DMS79 treated with DMSO at 0.1 percent for 48 hours (cell line): ENCODE data around the gene CDS2.

Source experiments
- DNase-seq: peaks from one replicate; lab custom pipeline; 2025; lab: John Stamatoyannopoulos, UW

The CDS2 gene

DNA sequence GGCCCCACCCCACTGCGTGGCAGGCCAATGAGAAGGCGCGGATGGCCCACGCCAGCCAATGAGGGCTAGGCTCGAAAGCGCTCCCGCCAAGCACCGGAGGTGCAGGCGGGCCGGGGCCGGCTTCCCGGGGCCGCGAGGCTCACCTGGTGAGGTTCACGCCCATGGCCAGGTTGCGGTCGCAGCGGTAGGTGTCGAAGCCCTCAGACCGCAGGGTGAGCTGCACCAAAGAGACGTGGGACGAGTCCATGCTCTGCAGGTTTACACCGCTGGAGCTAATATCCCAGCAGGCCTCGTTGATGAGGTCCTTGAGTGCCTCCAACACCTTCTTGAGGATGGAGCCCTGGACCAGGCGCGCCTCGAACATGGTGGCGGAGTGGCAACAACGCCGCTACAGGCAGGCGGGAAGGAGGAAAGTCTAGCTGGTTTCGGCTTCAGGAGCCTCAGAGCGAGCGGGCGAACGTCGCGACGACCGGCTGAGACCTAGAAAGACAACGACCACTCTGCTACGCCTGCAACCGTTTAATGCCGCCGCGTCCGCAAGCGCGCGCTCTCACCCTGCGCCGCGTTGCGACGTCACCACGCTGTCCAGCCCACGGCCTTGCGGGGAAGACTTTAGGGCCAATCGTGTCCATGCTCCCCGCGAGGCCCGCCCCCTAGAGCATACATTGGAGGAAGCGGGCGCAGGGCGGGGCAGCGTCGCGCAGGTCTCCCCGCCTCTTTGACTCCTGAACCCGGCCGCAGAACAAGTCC, 7.2 kb upstream of the CDS2 start, which contains the start of gene PCNA:
PCNA (minus strand) TSS at position 524 of the 750 bp plus-strand sequence; CDS start at position 364, 160 bp downstream.
- DNase-seq: peak; percentile 92

DNA sequence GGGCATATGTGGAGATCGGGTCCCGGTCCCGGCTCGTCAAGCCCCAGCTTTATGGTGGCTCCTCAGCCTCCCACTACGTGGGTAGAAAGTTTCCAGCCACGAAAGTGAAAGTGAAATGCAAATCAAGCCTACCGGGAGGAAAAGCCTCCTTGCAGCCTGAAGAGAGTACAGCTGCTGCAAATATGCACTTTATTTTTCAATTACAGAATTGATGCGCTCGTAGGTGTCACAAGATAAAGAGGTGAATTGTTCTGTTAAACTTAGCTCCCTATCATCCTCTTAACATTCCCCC, 6.7 kb upstream of the CDS2 start:
- no peak for DNase-seq

DNA sequence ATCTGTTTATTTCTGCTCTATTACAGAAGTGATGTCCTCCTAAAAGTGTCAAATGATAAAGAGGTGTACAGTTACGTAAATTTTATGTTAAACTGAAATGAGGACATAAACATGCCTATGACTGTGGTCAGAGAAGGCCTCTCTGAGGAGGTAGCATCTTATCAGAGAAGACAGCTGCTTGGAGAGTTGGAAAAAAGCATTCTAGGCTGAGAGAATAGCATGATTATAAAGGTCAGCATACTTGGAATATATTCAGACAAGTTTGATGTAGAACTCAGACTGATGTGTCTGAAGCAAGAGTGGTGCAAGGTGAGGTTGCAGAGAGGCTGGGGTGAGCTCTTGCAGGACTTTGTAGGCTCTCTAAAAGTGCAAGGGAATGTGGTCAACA, 3.9 kb upstream of the CDS2 start:
- no peak for DNase-seq

- peak; percentile 48 for DNase-seq
These were observed 523 bp downstream of the CDS2 start for GRCh38 chr20:5127204-5127858.

DNA sequence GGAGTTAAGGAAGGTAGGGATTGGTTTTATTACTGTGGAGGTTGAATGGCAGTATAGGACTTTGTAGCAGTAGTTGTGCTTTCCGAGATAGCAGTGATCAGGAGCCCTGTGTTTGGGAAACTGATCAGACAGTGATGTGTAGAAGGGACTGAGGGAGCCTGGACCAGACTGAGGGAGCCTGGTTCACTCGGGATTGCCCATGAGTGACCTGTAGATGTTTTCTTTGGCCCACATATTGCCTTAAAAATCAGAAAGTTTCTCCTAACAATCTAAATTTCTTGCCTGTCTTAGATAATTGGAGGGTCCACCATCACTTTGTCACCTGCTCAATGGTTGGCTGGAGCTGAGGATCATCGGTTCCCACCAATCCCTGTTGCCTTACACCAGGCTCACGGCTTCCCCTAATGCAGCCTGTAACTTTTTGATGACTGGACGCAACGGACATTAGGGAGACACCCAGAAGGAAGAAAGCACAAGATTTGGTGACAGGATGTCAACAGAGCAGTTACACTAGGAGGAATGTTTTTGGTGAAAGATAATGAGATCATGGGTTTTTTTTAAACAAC, 1.1 kb downstream of the CDS2 start:
- peak; percentile 14 for DNase-seq

- DNase-seq: no peak
These were observed 2.1 kb downstream of the CDS2 start for GRCh38 chr20:5128886-5129285.

- DNase-seq: no peak
These were observed 4.7 kb downstream of the CDS2 start for GRCh38 chr20:5131502-5131901.

DNA sequence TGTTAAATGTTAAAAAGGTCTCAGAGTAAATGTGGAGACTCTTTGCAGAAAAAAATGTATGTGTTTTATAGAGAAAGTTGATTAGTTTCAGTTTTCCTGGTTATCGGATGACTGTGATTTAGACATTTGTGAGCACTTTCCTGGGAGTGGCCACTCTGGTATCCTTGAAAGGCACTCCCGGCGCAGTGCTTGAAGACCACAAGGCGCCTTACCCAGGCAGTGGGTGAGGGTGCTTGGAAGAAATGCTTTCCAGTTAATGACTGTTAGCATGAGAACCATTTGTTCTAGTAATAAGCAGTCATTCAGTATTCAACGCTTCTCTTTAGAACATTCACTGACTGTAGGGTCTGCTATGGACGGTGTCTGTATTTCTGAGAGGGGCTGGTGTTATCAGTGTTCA, 7.2 kb downstream of the CDS2 start:
- peak; percentile 22 for DNase-seq

DNA sequence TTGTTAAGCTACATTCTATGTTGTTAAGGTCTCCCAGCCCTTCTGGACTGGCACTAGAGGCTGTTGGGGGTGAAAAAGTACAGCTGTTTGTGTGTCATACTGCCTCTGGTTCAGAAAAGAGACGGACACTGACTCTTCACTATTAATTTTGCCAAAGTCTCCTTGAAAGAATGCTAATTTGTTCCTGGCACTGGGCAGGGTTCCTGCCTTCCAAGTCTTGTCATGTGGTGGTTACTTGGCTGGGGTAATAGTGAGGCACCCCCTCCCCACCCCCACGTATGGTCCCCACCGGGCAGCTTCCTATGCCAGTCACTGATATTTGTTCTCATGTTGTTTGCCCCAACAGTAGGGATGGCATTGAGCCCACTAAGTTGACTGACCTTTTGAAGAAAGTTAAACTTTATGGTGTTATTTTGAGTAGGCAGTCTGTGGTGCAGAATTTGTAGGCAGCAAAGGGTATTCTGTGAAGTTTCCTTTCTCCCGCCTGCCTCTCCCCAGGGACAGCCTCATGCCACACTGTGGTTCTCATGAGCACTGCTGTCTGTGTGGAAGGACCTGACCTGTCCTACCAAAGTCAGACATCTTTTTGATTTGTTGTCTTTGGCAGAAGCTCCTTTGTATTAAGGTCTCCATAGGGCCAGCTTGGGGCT, 8.7 kb downstream of the CDS2 start:
- DNase-seq: no peak

GRCh38 chr20:5136096-5136495, 9.3 kb downstream of the CDS2 start:
- DNase-seq: no peak

DNA sequence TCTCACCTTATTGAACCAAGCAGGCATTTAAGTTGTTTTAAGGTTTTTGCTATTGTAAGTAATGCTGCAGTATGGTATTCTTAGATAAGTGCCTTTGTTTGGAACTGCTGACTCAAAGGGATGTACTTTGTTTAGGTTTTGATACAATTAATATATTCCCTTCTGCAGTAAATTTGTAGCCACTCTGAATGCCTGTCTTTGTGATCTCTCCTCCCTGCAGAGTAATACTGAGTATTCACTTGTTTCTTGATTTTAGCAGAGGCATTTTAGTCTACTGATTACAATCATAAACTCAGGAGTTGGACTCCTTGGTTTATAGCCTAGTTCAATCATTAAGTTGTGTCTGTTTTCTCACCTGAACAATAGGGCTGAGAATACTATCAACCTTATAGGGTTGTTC, 13.4 kb downstream of the CDS2 start:
- DNase-seq: no peak

GRCh38 chr20:5141615-5142014, 14.8 kb downstream of the CDS2 start:
- DNase-seq: no peak

- no peak for DNase-seq
These were observed 17.0 kb downstream of the CDS2 start for GRCh38 chr20:5143851-5144250.

- DNase-seq: no peak
These were observed 18.7 kb downstream of the CDS2 start for GRCh38 chr20:5145365-5146098.

DNA sequence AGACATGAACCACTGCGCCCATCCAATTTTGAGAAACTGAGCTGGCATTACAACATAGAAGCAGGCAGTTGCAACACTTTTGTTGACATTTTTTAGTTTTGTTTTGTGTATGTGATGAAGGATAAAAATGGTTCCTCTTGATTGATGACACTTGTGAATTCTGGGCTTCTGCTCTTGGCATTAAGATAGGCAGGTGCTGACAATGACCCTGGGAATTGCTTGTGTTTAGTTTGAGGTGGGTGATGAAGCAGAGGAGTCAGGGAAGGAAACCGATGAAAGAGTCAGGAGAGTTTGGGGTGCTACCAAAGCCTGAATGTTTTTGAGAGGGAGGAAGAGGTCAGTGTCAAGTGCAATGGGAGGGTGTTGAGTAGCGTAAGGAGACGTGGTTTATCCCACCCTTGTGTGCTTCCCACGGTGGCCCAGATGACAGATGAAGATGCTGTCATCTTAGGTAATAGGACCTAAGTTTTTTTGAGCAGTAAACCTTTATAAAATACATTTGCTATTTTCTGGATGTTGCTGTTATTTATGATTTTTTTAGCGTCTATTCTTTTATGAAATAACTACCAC, 19.4 kb downstream of the CDS2 start:
- no peak for DNase-seq

DNA sequence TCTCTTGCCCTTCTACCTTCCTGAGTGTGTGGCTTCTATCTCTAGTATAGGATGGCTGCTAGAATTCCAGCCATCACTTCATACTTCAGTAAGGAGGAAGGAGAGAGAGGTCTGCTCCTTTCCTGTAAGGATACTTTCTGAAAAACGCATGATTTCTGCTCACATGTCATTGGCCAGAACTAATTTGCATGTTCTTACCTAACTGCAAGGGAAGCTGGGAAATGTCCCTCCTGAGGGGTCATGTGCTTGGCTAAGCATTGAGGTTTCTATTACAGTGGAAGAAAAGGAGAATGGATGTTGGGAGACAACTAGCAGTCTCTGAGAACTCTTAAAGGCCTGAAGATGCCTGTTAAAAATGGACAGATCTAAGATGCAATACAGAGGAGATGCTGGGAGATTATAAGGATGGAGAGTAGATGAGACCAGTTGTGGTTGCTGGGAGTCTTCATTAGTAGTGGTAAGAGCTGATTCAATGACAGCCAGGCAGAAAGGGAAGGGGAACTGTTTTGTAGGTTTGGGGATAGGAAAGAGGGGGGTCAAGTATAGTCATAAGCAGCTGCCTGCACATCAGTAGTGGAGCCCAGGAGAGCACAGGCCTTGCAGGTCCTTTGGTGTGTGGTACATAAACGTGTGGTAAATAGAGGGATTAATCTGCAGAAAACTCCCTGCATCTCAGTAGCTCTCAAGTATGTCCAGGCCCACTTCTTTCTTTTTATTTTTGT, 20.2 kb downstream of the CDS2 start:
- no peak for DNase-seq

DNA sequence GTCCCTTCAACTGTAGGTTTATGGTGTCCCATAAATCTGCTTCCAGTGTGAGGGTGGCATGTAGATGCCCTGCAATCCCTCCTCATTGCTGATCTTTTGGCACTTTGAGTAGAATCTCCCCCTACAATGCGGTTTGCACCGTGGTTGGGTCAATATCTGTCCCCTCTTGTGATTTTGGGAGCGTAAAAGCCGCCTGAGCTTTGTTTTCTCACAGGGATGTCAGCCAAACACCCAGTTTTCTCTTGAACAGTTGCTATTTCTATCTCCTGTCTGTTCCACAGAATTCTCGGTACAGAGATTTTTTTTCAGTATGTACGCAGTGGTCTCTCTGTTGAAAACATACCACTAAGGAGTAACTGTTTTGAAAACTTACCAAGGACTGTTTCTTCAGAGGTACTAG, 21.8 kb downstream of the CDS2 start:
- DNase-seq: no peak

- no peak for DNase-seq
These were observed 23.1 kb downstream of the CDS2 start for GRCh38 chr20:5149892-5150225.

DNA sequence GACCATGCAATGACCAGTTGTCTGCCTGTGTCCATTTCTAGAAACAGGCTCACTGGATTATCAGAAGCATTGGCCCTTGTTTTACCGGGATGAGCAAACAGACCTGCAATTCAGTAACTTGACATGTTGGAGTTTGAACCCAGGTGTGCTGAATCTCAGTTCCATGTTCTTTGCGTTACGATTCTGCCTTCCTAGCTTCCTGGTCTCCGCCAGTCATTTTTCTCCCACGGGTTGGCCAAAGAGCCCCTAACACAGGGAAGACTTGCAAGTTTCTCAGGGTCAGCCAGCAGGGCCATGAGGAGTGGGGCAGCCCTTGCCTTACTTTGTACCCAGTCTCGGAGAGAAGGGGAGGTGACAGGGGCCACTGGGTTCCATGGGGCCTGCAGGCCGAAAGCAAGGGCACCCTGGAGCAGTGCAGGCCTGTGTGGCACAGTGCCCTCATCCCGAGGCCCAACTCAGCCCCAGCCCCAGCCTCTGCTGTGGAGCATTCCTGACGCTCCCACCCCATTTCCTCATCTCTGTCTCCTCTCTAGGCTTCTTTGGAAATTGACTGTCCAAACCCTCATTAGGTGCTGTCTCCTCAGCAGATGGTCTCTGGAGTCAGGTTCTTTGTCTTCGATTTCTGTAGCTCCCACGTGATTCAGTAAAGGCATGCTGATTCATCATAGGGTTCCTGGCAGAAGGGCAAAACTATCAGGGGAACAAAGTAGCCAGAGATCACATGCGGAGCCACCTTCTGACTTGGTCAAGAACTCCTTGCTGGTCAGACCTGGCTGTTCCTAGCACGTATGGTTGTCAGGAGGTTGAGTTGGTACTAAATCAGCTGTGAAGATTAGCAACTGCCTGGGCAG, 23.6 kb downstream of the CDS2 start:
- DNase-seq: no peak

DNA sequence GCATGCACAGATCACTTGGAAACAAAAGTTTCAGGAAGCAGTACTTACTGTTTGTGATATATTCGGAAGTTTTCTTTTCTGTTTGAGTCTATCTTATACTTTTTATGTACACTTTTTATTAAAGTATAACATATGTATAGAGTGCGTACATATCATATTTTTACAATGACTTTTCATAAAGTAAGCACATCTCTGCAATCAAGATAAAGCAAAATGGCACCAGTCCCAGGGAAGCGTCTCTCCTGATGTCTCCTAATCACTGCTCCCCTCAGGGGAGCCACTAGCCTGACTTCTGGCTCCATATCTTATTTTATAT, 26.3 kb downstream of the CDS2 start:
- DNase-seq: no peak
